ENCODE measurements around the gene SSC5D.
A peak's percentile ranks its signal among the peaks of the same experiment; 100 is the strongest.

Gene SSC5D

GRCh38 chr19:55460670-55461258 is 27.5 kb upstream of the SSC5D start:
- H3K4me1 ChIP-seq = peaks cover 26% of the 10 kb centered on the region
- in situ Hi-C loops (cut with MboI; ENCODE audit: low sequenced_read_pairs) = no loop called here
- no peaks in the 10 kb centered on the region for H3K36me3 ChIP-seq (replicated peaks)
- peak overlapping the region; percentile 64 for H3K4me3 ChIP-seq
- no peaks in the 10 kb centered on the region for H3K9me3 ChIP-seq
- H3K27me3 ChIP-seq (ENCODE audit: low read depth) = no peaks in the 10 kb centered on the region
- DNase-seq (ENCODE audit: low spot score in 2 of 2) = peak; percentile 91 to 97

- Histone ChIP-seq H3K4me3 (peak within 1 kb of the TSS; percentile 64), H3K9me3 (no peaks in the 10 kb centered on the region), H3K27me3 (ENCODE audit: low read depth) (no peaks in the 10 kb centered on the region), H3K36me3 (replicated peaks) (no peaks in the 10 kb centered on the region), H3K4me1 (peaks cover 26% of the 10 kb centered on the region)
- peak; percentile 99 to 100 for DNase-seq (ENCODE audit: low spot score in 2 of 2)
- in situ Hi-C loops (cut with MboI; ENCODE audit: low sequenced_read_pairs) = no loop called here
Measured at GRCh38 chr19:55461259-55461973, 26.8 kb upstream of the SSC5D start, which contains the start of gene ISOC2. Gene ISOC2, minus strand, starts transcription at chr19:55461642. Its CDS starts 5,156 bp downstream, at chr19:55456486.

GRCh38 chr19:55461974-55462626 is 26.1 kb upstream of the SSC5D start:
- H3K4me1 ChIP-seq = peaks cover 26% of the 10 kb centered on the region
- no peaks in the 10 kb centered on the region for H3K9me3 ChIP-seq
- H3K4me3 ChIP-seq = peak overlapping the region; percentile 32
- H3K36me3 ChIP-seq (replicated peaks) = no peaks in the 10 kb centered on the region
- in situ Hi-C loops (cut with MboI; ENCODE audit: low sequenced_read_pairs) = no loop called here
- DNase-seq (ENCODE audit: low spot score in 2 of 2) = peak in 1 of 2 experiments; percentile 61
- no peaks in the 10 kb centered on the region for H3K27me3 ChIP-seq (ENCODE audit: low read depth)

DNA sequence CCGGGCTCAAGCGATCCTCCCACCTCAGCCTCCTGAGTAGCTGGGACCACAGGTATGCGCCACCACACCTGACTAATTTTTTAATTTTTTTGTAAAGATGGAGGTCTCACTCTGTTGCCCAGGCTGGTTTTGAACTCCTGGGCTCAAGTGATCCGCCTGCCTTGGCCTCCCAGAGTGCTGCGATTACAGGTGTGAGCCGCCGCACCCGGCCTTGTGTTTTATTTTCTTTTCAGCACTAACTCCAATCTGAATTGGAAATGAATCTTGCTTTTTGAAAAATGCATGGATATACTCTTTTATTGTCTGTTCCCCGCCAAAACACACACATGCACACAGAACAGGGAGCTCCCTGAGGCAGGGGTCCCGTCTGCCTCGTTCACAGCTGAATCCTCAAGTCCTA is 25.5 kb upstream of the SSC5D start:
- DNase-seq (ENCODE audit: low spot score in 2 of 2) = no peak
- Histone ChIP-seq H3K27me3 (ENCODE audit: low read depth) (no peaks in the 10 kb centered on the region), H3K4me1 (peaks cover 26% of the 10 kb centered on the region), H3K36me3 (replicated peaks) (no peaks in the 10 kb centered on the region), H3K4me3 (no peak overlapping the region), H3K9me3 (no peaks in the 10 kb centered on the region)
- in situ Hi-C loops (cut with MboI; ENCODE audit: low sequenced_read_pairs) = no loop called here

- Histone ChIP-seq H3K27me3 (ENCODE audit: low read depth) (no peaks in the 10 kb centered on the region), H3K4me3 (no peak overlapping the region), H3K4me1 (peaks cover 24% of the 10 kb centered on the region), H3K9me3 (no peaks in the 10 kb centered on the region), H3K36me3 (replicated peaks) (no peaks in the 10 kb centered on the region)
- no peak for DNase-seq (ENCODE audit: low spot score in 2 of 2)
- in situ Hi-C loops (cut with MboI; ENCODE audit: low sequenced_read_pairs) = no loop called here
Measured at GRCh38 chr19:55463583-55464031, 24.6 kb upstream of the SSC5D start.

DNA sequence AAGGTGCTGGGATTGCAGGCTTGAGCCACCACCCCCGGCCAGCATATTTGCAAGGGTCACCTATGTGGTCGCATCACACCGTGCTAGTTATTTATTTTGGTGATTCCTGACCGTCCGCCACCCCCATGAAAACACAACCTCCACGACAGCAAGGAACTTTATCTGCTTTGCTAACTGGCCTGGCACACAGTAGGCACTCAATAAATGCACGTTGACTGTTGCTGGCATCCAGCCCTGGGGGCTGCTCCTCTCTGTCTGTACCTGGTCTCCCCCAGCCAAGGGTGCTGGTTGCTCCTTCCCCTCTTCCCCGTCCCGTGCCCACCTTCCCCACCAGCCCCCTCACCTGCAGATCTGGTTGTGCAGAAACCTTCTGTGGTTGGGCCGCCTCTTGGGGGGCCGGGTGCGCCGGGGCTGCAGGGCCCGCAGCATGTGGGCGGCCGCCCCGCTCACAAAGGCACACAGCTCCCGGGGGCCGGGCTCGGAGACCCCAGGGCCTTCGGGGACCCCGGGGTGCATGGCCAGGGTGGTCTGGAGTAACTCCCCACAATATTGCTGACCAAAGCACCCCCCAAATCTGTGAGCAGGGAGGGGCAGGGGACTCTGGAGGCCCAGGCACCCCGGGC is 24.1 kb upstream of the SSC5D start:
- Histone ChIP-seq H3K9me3 (no peaks in the 10 kb centered on the region), H3K4me3 (no peak overlapping the region), H3K4me1 (peaks cover 18% of the 10 kb centered on the region), H3K36me3 (replicated peaks) (no peaks in the 10 kb centered on the region), H3K27me3 (ENCODE audit: low read depth) (no peaks in the 10 kb centered on the region)
- in situ Hi-C loops (cut with MboI; ENCODE audit: low sequenced_read_pairs) = no loop called here
- no peak for DNase-seq (ENCODE audit: low spot score in 2 of 2)

DNA sequence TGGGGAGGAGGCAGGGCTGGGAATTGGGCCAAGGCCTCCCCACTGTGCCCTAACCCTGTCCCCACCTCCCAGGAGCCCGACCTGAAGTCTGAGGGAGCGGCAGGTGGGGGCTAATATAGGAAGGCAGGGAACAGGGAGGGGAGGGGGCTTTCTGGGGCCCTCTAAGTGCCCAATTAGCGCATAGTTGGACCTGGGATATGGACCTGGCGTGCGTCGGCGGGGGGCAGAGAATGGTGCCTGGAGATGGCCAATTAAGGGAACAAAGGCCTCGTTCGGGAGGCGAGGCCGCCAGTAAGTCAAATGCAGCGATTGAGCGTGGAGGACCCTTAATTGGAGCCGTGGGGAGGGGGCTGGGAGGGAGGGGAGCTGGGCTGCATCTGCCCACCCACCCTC is 23.6 kb upstream of the SSC5D start, which contains the start of gene C19orf85:
TSS of gene C19orf85 (minus strand) at position 90 of the 393 bp plus-strand sequence. CDS start 197 bp downstream, outside the sequence.
- Histone ChIP-seq H3K27me3 (ENCODE audit: low read depth) (no peaks in the 10 kb centered on the region), H3K4me1 (peaks cover 13% of the 10 kb centered on the region), H3K36me3 (replicated peaks) (no peaks in the 10 kb centered on the region), H3K9me3 (no peaks in the 10 kb centered on the region), H3K4me3 (no peak within 1 kb of the TSS)
- DNase-seq (ENCODE audit: low spot score in 2 of 2) = no peak
- in situ Hi-C loops (cut with MboI; ENCODE audit: low sequenced_read_pairs) = no loop called here

DNA sequence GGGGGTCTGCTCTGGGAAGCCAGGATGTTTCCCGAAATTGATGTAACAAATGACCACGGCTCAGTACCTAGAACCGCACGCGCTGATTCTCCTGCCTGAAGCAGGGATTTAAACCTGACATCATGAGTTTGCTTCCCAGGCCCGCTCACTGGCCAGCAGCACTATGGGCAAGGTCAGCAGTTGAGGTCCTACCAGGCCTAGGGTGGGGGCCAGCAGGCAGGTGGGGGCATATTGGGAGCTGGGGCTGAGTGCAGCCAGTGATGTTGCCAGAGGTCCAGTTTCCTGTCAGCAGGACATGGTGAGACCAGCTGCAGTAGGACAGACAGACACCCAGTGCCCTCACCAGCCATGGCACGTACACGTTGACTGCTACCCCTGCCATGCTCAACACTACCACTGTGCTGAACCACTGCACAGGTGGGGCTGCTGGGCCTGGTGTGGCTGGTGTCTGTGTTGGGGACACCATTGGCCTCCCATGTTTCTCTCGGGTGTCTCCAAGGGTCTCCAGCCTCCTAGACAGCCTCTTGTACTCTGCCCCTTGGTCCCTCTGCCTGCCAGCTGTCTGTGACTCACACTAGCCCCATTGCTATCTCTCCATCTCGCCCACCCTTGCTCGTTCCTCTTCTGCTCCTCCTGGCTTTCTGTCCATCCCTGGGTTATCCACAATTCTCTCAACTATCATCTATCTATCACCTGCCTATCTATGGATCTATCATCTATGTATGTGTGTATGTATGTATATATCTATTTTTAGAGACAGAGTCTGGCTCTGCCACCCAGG is 22.6 kb upstream of the SSC5D start:
- in situ Hi-C loops (cut with MboI; ENCODE audit: low sequenced_read_pairs) = no loop called here
- peaks cover 5% of the 10 kb centered on the region for H3K4me1 ChIP-seq
- no peaks in the 10 kb centered on the region for H3K27me3 ChIP-seq (ENCODE audit: low read depth)
- no peak for DNase-seq (ENCODE audit: low spot score in 2 of 2)
- H3K4me3 ChIP-seq = no peak overlapping the region
- no peaks in the 10 kb centered on the region for H3K36me3 ChIP-seq (replicated peaks)
- H3K9me3 ChIP-seq = no peaks in the 10 kb centered on the region

DNA sequence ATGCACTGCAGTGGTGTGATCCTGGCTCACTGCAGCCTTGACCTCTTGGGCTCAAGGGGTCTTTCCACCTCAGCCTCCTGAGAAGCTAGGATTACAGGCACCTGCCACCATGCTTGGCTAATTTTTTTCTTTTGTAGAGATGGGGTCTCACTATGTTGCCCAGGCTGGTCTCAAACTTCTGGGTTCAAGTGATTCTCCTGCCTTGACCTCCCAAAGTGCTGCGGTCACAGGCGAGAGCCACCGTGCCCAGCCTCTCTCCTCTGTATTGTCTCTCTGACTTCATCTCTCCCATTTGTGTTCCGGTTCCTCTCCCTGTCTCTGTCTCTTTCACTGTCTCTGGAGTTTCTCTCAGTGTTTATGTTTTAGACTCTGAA is 22.0 kb upstream of the SSC5D start:
- Histone ChIP-seq H3K4me3 (no peak overlapping the region), H3K9me3 (no peaks in the 10 kb centered on the region), H3K27me3 (ENCODE audit: low read depth) (no peaks in the 10 kb centered on the region), H3K4me1 (peaks cover 4% of the 10 kb centered on the region), H3K36me3 (replicated peaks) (no peaks in the 10 kb centered on the region)
- in situ Hi-C loops (cut with MboI; ENCODE audit: low sequenced_read_pairs) = no loop called here
- no peak for DNase-seq (ENCODE audit: low spot score in 2 of 2)

DNA sequence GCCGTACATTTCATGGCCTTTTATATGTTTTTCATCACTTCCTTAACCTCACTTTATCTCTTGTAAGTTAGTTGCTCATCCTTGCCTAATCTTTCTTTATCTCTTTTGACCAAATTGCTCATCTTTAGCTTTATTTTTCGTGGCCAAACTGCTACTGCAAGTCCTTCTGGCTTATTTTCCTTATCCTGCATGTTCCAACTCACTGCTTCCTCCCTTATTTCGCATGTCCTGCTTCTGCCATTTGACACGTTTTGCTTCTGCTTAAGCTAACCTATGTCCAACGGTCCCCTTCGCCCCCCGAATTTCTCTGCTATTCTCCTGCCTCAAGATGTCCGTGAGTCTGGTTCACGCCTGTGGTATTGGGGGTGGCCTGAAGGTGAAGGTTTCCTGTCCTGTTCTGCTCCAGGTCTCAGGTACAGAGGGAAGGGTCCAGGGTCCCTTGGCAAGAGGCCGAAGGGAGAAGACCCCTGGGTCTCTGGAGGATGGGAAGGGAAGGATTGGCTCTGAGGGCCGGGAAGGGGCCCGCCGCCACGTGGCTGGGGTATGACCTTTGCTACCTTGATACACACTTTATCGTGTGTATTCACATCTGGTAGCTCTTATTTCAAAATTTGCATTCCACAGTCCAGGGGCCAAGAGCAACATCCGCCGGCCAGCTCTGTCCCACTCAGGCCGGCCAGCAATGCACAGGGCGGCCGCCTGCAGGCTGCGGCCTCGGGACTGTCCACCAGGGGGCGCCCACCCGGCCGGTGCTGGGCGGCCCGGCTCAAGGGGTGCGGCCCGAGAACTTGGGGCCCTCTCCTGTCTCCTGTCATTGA is 20.8 kb upstream of the SSC5D start:
- Histone ChIP-seq H3K9me3 (no peaks in the 10 kb centered on the region), H3K4me3 (no peak overlapping the region), H3K36me3 (replicated peaks) (no peaks in the 10 kb centered on the region), H3K4me1 (no peaks in the 10 kb centered on the region), H3K27me3 (ENCODE audit: low read depth) (no peaks in the 10 kb centered on the region)
- in situ Hi-C loops (cut with MboI; ENCODE audit: low sequenced_read_pairs) = no loop called here
- peak in 1 of 2 experiments; percentile 77 for DNase-seq (ENCODE audit: low spot score in 2 of 2)

DNA sequence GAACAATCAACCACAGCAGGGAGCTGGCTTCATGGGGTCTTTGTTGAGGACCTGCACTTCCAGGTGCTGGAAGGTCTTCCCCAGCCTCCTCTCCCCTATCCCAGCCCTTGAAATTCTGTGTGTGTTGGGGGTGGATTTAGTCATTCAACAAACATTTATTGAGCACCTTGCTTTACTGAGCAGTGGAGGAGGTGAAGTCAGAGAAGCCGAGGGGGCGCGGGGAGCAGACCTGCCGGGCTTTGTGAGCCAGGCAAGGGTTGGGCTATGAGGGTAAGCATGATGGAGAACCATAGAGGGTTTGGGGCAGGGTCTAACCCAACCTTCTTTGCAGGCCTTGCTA is 20.2 kb upstream of the SSC5D start:
- H3K4me3 ChIP-seq = no peak overlapping the region
- H3K9me3 ChIP-seq = no peaks in the 10 kb centered on the region
- no peaks in the 10 kb centered on the region for H3K27me3 ChIP-seq (ENCODE audit: low read depth)
- no peaks in the 10 kb centered on the region for H3K36me3 ChIP-seq (replicated peaks)
- no peaks in the 10 kb centered on the region for H3K4me1 ChIP-seq
- in situ Hi-C loops (cut with MboI; ENCODE audit: low sequenced_read_pairs) = no loop called here
- no peak for DNase-seq (ENCODE audit: low spot score in 2 of 2)

GRCh38 chr19:55471266-55471665 is 17.0 kb upstream of the SSC5D start:
- no peaks in the 10 kb centered on the region for H3K27me3 ChIP-seq (ENCODE audit: low read depth)
- H3K36me3 ChIP-seq (replicated peaks) = no peaks in the 10 kb centered on the region

DNA sequence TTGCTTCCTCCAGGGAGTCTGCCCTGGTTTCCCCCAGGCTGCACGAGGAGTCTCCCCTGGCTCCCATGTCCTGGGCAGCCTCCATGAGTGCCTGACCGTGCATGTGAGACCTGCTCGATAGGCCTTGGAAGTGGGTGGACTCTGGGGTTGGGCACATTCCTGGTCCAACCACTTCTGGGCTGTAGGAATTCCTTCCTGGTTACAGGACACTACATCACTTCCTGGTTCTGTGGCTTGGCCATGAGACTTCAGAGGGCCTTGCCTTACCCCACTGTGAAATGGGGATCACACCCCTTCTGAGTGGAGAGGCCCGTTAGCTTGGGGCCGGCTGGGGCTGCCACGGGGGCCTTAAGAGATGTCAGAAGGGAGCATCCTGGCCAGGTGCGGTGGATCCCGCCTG is 15.8 kb upstream of the SSC5D start:
- no peak for DNase-seq (ENCODE audit: low spot score in 2 of 2)
- peaks cover 8% of the 10 kb centered on the region for H3K4me1 ChIP-seq
- in situ Hi-C loops (cut with MboI; ENCODE audit: low sequenced_read_pairs) = no loop called here

More at GRCh38 chr19:55471266-55471665, 17.0 kb upstream of the SSC5D start:
- H3K4me3 ChIP-seq = no peak overlapping the region
- DNase-seq (ENCODE audit: low spot score in 2 of 2) = no peak
- in situ Hi-C loops (cut with MboI; ENCODE audit: low sequenced_read_pairs) = no loop called here
- peaks cover 8% of the 10 kb centered on the region for H3K4me1 ChIP-seq
- no peaks in the 10 kb centered on the region for H3K9me3 ChIP-seq

More for the DNA sequence above, 15.8 kb upstream of the SSC5D start:
- Histone ChIP-seq H3K36me3 (replicated peaks) (no peaks in the 10 kb centered on the region), H3K4me3 (no peak overlapping the region), H3K9me3 (no peaks in the 10 kb centered on the region), H3K27me3 (ENCODE audit: low read depth) (no peaks in the 10 kb centered on the region)
